HG02763 (cell line): ENCODE measurements around the gene RHNO1.

Source experiments
- ATAC-seq: cut with Tn5 transposase; IDR thresholded peaks from one replicate; pipeline ENCODE4 v1.9.1; 2021; ENCODE audit warnings: mild to moderate bottlenecking, moderate library complexity; ENCODE audit not compliant: unreplicated experiment

RHNO1 gene

DNA sequence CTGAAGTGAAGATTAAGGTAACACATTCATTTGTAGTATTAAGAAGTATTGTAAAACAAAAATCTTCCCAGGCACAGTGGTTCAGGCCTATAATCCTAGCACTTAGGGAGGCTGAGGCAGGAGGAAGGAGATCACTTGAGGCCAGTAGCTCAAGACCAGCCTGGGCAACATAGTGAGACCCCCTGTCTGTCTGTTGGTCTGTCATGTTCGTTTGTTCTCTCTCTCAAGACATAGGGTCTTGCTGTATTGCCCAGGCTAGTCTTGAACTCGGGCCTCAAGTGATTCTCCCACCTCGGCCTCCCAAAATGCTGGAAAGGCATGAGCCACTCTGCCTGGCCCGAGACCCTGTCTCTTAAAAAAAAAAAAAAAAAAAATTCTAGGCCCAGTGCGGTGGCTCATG is 20.4 kb downstream of the RHNO1 start:
- no peak for ATAC-seq

DNA sequence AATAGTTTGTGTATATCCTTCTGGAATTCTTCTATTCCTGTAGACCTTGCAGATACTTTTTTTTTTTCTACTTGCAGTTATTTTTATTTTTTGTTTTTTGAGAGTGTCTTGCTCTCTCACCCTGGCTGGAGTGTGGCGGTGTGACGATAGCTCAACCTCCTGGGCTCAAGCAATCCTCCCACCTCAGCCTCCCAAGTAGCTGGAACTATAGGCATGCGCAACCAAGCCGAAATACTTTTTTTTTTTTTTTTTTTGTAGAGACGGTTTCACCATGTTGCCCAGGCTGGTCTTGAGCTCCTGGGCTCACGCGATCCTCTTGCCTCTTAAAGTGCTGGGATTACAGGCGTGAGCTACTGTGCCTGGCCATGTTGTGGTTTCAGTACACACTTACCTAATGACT is 23.6 kb downstream of the RHNO1 start:
- ATAC-seq, result no peak

DNA sequence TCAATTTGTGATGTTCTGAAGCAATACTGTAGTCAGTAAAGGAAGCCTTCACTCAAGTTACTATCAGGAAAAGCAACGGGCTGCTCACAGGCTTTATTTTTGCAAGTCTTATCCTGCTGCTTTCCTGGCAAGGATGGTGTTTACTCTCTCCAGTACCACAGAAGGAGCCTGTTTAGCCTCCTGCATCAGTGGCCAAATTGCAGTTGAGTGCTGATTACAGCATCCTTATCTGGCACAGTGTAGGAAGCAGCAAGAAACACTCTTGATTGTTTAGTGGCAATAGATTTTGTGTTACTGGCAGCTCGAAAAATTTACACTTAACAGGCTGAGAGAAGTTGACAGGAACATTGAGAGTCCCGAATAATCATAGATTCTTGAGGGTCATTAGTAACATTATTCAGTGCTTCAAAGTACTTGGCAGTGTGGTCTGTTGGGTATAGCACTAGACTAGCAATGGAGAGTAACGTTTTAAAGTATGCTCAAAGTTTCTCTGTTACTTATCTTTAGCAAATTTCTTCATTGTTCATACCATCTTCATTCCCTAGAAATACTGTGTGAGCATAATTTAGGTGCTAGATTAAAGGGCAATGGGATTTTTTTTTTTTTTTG is 25.4 kb downstream of the RHNO1 start:
- ATAC-seq, result no peak

DNA sequence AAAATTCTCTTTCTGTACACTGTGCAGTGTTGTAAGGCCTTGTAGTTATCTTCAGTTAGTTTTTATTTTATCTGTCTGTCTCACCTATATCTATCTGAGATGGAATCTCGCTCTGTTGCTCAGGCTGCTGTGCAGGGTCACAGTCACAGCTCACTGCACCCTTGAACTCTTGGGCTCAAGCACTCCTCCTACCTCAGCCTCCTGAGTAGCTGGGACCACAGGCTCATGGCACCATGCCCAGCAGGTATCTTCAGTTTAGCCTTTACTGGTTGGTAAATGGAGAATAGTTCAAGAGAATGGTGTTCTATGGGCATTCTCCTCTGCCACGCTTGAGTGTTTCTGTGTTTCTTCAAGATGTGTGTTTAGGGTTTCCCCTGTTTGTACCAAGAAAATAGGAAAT is 27.2 kb downstream of the RHNO1 start:
- no peak for ATAC-seq

DNA sequence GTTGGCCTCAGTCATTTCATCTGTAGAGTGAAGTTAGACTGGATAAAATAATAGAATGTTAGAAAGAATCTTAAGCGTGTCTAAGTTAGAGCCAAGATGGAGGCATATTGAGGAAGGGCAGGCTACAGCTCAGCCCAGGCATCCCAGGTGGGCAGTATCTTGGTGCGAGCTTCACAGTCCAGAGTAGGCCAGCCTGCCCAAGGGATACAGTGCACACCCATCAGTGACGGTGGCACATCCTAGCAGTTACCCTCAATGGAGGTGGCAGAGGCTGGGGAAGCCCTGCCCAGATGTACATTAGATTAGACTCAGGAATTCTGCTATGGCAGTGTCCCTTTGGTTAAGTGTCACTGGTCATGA is 35.2 kb downstream of the RHNO1 start:
- no peak for ATAC-seq

DNA sequence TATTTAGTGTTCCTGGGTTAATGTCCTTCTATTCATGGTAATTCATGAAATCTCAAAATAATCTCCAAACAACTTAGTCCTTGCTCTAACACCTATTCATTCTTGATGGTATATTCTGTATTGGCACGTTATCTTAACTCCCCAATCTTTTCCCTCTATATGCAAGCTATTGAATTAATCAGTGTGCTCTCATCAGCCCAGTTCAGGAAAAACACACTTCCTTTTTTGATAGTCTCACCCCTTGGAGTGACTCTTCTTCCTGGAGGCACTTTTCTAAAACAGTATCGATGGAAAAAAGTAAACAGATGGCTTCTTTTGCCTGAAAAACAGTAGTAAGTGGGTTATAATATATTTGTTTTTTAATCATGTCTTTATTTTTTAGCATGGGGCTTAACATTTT is 42.2 kb downstream of the RHNO1 start:
- ATAC-seq, result no peak

DNA sequence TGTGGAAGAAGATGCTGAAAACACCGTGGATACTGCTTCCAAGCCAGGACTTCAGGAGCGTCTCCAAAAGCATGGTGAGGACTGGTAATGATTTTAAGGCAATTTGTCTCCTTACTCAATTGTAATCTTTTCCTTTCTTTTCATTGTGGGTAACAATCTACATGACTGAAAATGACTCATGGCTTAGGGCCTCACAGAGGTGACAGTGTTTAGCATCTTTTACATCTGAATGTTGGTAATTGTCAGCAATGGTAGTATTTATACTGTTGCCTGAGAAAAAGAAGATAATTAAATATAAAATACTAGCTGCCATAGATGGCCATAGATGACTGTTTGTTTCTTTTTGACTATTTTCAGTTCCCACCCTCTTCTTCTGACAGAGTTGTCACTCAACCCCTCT is 45.3 kb downstream of the RHNO1 start:
- no peak for ATAC-seq

DNA sequence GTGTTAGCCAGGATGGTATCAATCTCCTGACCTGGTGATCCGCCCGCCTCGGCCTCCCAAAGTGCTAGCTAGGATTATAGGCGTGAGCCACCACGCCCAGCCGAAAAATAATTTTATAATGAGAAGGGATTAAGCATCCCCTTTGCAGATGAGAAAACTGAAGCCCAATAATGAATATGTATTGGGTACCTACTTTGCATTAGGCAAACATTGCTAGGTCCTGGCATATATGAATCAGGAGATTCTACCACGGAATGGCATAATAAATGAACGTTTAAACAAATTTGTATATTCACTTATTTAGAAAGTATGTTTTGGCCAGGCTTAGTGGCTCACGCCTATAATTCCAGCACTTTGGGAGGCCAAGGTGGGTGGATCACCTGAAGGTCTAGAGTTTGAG is 46.0 kb downstream of the RHNO1 start:
- no peak for ATAC-seq

DNA sequence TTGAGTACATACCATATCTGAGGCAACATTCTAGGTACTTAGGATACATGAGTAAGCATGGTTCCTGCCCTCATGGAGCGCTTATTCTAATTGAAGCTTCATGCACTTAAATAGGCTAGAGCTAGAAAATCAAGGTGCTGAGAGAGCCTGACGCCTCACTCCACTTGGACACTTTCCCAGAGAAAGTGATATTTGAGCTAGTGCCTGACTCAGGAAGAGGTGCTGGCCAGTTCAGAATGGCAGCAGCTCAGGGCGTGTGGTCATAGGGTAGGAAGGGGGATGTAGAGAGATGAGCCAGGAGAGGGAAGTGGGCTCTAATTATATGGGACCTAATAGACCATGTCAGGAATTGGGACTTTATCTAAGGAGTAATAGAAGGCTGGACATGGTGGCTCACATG is 47.0 kb downstream of the RHNO1 start:
- no peak for ATAC-seq

DNA sequence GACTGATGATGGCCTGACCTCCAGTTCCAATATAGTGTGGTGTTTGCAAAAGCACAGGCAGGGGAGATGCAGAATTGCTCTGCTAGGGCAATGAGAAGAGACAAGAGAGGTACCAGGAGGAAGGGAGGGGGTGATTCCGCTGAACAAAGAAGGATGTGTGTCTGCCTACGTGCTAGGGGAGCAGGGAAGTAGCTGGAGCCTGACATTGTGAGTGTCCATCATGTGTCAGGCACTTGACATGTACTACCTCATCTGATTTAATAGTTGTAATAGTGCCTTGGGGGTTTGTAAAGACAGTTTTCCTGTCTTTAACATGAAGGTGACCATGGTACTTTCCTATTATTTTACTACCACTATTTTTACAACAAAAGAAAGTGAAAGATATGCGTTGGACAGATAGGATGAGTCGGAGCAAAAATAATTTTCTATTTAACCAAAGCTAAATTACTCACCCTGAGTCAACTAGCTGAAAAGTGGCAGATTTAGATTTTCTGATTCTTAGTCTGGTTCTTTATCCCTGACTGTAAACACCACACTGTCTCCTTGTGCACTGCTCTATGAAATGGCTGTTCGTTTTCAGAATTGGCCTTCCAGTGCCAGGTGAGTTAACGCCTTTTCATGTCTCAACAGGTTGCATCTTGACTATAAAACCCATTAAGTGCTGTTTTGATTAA is 48.4 kb downstream of the RHNO1 start:
- no peak for ATAC-seq

DNA sequence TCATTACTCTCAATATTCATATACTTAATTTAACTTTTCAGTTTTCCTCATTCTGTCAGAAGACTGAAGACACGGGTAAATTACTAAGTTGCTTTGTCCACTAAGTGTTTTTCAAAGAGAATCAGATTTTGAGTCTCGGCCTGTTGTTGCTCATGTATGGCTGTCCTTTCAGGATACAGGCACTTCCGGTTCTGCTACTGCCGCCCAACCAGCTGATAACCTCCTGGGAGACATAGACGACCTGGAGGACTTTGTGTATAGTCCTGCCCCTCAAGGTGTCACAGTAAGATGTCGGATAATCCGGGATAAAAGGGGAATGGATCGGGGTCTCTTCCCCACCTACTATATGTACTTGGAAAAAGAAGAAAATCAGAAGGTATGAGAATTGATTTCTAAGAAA is 53.8 kb downstream of the RHNO1 start:
- no peak for ATAC-seq

DNA sequence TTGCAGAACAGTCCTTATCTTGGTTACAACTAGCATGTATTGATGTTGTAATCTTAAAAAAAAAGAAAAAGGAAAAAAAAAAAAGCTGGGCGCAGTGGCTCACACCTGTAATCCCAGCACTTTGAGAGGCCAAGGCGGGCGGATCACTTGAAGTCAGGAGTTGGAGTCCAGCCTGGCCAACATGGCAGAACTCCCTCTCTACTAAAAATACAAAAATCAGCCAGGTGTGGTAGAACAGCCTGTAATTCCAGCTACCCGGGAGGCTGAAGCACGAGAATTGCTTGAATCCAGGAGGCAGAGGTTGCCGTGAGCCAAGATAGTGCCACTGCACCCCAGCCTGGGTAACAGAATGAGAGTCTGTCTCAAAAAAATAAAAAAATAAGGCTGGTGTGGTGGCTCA is 56.6 kb downstream of the RHNO1 start:
- ATAC-seq, result no peak

DNA sequence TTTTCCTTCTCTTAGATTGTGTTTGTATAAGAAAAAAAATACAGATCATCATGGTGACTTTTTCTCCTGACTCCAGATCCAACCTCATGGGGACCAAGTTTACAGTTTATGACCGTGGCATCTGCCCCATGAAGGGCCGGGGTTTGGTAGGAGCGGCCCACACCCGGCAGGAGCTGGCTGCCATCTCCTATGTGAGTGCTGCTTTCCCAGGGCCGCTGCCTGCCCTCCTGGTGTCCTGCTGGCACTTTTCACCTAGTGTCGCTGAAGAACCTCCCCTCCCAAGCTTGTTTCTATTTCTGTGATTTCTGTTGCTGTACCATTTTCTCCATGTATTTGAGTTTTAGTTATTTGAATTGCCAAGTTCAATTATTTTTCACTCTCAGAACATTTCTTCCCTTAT is 57.3 kb downstream of the RHNO1 start:
- ATAC-seq, result no peak

DNA sequence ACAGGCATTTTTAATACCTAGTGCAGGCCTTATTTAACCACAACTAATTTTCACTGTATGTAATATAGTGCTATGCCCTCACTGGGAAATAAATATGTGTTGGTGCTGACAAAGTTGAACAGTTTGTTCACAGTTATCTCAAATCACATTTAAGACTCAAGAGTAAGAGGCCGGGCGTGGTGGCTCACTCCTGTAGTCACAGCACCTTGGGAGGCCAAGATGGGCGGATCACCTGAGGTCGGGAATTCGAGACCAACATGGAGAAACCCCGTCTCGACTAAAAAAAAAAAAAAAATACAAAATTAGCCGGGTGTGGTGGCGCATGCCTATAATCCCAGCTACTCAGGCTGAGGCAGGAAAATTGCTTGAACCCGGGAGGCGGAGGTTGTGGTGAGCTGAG is 59.3 kb downstream of the RHNO1 start:
- no peak for ATAC-seq

DNA sequence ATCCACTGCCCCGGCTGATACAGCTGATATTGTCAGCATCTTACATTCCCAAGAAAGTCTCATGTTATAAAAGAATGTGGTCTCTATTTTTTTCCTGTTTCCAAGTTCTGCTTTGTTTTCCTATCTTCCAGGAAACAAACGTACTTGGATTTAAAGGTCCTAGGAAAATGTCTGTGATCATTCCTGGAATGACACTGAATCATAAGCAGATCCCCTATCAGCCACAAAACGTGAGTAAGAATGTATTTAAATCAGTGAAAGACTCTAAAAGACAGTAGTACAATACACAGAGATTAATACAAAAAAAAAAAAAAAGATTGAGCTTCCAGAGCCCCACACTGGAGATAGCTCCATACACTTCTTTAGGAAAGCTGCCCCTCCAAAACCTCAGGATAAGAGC is 60.5 kb downstream of the RHNO1 start:
- ATAC-seq, result no peak
